KBM-7 (cell line): ENCODE results near the gene PTPRD.

Experiments
- DNase-seq: peaks from one replicate; pipeline ENCODE4 v3.0.0-alpha.2; 2015
- in situ Hi-C: fragments of 300-500 bp; cut with MboI; formaldehyde crosslinking; loops from 2 replicates; pipeline ENCODE4 v1.14.3; 2020; ENCODE audit warnings: low sequenced_read_pairs, low pct_unique_long_range_greater_than_20kb, mixed read lengths

PTPRD gene

GRCh38 chr9:8621416-8621815 is 1991.4 kb downstream of the PTPRD start:
- DNase-seq = no peak
- in situ Hi-C loops = no loop called here

GRCh38 chr9:8616414-8616813 is 1996.4 kb downstream of the PTPRD start:
- no peak for DNase-seq
- in situ Hi-C loops = no loop called here

- DNase-seq = no peak
Observed at GRCh38 chr9:8614926-8615440, 1997.8 kb downstream of the PTPRD start.

GRCh38 chr9:8613346-8613825 is 1999.4 kb downstream of the PTPRD start:
- DNase-seq = no peak
- in situ Hi-C loops = no loop called here

More at GRCh38 chr9:8614926-8615440, 1997.8 kb downstream of the PTPRD start:
- in situ Hi-C loops = no loop called here

GRCh38 chr9:8611153-8611552 is 2001.6 kb downstream of the PTPRD start:
- no peak for DNase-seq
- in situ Hi-C loops = no loop called here

GRCh38 chr9:8610256-8610655 is 2002.5 kb downstream of the PTPRD start:
- DNase-seq = no peak
- in situ Hi-C loops = no loop called here

GRCh38 chr9:8605096-8605495 is 2007.7 kb downstream of the PTPRD start:
- in situ Hi-C loops = no loop called here
- DNase-seq = no peak

DNA sequence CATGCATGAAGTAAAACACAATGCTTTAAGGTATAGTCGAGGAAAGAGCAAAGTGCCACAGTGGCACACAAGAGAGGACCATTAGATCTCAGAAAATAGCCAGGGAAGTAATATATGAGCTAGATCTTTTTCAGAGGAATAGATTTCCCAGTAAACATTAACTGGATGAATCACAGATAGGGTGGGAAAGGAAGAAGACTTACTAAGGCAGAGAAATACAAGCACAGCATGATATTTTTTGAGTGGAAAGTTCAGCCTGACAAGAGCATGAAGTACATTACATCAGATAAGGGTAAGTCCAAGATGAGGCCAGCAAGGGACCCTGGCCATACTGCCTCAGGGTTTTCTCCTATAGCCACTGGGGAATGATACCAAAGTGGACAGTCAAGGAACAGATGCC is 2008.6 kb downstream of the PTPRD start:
- in situ Hi-C loops = no loop called here
- no peak for DNase-seq

DNA sequence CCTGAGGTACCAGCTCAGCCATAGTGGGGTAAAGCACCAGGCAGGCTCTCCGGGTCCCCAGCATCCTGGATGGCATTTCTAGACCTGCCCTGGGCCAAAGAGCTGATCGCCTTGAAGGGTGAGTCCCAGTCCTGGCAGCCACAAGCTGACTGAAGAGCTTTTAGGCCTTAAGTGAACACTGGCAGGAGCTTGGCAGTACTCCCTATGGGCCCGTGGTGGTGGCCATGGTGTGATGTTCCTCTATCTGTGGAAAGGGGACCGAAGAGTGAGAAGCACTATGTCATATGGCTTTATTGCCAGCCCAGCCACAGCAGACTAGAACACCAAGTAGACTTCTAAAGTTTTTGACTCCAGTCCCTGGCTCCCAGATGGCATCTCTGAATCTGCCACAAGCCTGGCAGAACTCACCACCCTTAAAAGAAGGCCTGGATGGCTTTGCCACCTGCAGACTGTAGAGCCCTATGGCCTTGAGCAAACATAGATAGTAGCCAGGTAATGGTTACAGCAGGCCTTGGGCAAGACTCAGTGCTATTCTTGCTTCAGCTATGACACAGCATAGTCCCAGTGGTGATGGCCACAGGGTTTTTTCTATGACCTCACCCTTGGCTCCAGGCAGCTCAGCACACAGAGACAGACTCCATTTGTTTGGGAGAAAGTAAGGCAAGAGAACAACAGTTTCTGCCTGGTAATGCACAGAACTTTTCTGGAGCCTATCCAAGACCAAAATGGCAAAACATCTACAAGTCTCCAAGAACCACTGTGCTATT is 2011.7 kb downstream of the PTPRD start:
- no peak for DNase-seq
- in situ Hi-C loops = no loop called here

- in situ Hi-C loops = no loop called here
- DNase-seq = no peak
Observed at GRCh38 chr9:8599937-8600336, 2012.9 kb downstream of the PTPRD start.

GRCh38 chr9:8589476-8589875 is 2023.3 kb downstream of the PTPRD start:
- in situ Hi-C loops = no loop called here
- DNase-seq = no peak

GRCh38 chr9:8585036-8585435 is 2027.8 kb downstream of the PTPRD start:
- DNase-seq = no peak
- in situ Hi-C loops = no loop called here

- in situ Hi-C loops = no loop called here
- DNase-seq = no peak
Observed at GRCh38 chr9:8579661-8580060, 2033.1 kb downstream of the PTPRD start.

DNA sequence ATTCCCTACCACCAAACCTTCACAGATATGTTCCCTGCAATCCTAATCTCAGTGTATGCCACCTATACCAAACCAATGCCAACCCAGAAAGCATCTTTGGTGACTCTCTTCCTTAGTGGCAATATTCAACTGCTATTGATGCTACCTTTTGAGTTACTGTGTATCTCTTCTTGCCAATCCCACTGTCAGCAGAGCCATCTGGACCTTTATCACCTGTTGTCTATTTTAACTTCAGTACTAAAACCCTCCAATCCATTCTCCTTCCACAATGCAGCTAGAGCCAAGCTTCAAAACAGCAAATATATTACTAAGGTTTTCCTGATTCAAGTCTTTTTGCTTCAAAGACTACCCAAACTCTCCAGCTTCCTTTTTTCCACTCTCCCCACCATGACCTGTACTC is 2036.1 kb downstream of the PTPRD start:
- DNase-seq = no peak
- in situ Hi-C loops = no loop called here

- DNase-seq = no peak
- in situ Hi-C loops = no loop called here
Observed at GRCh38 chr9:8574846-8575245, 2038.0 kb downstream of the PTPRD start.

- in situ Hi-C loops = no loop called here
- no peak for DNase-seq
Observed at GRCh38 chr9:8572209-8572608, 2040.6 kb downstream of the PTPRD start.

DNA sequence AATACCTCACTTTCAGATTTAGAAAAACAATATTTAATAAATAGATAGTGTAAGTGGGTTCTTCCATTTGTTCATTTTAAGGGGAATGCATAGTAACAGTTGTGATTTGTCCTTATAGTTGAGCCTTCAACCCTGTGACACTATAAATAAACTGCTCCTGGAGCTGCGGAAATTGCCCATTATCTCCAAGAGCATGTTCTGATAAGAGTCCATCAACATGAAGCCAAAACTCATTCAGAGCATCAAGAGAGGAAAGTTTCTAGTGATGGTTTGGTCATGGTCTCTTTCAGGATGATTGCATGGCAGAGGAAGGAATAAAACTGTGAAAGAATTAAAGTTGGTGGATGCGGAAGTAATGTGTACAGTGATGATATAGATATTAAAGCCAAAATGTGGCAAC is 2041.2 kb downstream of the PTPRD start:
- DNase-seq = no peak
- in situ Hi-C loops = no loop called here

DNA sequence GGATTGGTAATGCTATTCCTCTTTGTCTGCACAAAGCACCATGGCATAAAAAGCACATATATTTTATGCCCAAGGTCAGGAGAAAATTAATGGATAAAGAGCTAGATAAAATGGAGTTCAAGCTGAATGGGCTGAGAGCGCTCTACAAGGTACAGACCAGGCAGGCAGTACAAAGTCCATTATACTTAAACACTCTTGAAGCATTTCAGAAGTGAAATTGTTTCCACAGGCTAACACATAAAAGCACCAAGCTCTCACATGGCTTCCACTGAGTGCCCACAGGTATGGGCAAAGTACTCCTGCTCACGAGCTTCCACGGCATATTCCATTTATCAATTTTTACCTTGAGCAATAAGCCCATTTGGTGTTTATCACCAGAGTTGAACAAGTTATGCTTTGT is 2042.0 kb downstream of the PTPRD start:
- in situ Hi-C loops = no loop called here
- DNase-seq = no peak

DNA sequence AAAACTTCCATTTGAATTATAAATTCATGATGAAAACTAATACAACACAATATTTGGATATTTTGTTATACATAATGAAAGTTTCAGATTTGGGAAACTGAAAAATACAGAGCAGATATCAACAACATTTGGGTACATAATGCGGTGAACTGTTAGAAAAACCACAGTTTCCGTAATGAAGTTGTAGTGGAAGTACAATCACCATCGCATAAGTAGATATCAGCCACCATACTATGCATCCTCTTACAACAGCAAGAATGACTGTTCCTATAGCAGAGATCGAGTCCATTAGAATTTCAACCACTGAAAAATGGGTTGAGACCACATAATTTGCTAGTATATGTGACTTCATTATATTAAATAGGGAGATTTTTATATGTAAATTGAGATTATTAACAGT is 2043.0 kb downstream of the PTPRD start:
- in situ Hi-C loops = no loop called here
- no peak for DNase-seq

- in situ Hi-C loops = no loop called here
- no peak for DNase-seq
Observed at GRCh38 chr9:8567963-8568579, 2044.7 kb downstream of the PTPRD start.

DNA sequence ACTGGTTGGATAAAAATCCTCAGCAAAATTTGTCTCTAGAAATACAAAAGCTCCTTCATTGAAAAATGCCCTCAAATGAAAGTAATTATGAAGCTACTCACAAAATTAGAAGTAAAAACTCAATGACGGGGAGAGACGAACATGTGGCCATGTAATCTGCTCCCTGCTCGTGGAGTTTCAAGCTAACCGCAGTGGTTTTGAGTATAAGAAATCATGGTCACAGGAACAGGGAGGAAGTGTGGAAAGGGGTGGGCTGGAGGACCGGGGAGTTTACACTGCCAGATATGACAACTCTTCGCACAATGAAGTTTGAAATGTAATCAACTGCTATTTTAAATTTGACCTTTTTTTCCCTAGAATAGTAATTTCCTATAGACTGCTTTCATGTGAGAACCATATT is 2047.8 kb downstream of the PTPRD start:
- in situ Hi-C loops = no loop called here
- DNase-seq = no peak
